ENCODE results near the gene C10orf53. TPM values are rescaled to one million over a fixed set of nuclear protein-coding genes. Genes with fewer than 3 reads are reported as not detected.

C10orf53 gene
- total and polyA plus RNA-seq, 10 of the 15 experiments (the other 5 are each of a cell fraction or from before 2014, with no cell fraction given), result not detected

GRCh38 chr10:49666685-49667084 lies 12.8 kb upstream of the C10orf53 start:
- ATAC-seq (no peak), FAIRE-seq (no peak), DNase-seq (ENCODE audit: low read depth, low spot score) (no peak)
- Histone ChIP-seq H3K4me1 (ENCODE audit: control insufficient read depth, insufficient read depth, low read length) (no peaks in the 10 kb centered on the region), H3K4me2 (ENCODE audit: control insufficient read depth, insufficient read depth) (no peak overlapping the region), H3K9ac (ENCODE audit: control insufficient read depth, insufficient read depth, low read length) (no peak overlapping the region), H4K20me1 (ENCODE audit: control insufficient read depth, insufficient read depth) (no peaks in the 10 kb centered on the region), H3K79me2 (ENCODE audit: control insufficient read depth, insufficient read depth, low read length) (no peaks in the 10 kb centered on the region), H3K36me3 (ENCODE audit: control insufficient read depth in 2 of 2, insufficient read depth in 2 of 2, low read length in 1 of 2) (no peaks in the 10 kb centered on the region), H3K27ac (ENCODE audit: control insufficient read depth, insufficient read depth) (no peak overlapping the region), H2AFZ (ENCODE audit: control insufficient read depth, low read depth, low read length) (no peak overlapping the region), H3K27me3 (replicated peaks in 1 of 2; ENCODE audit: control insufficient read depth in 2 of 2, insufficient read depth in 2 of 2, low read length in 1 of 2) (peaks cover 0 to 1% of the 10 kb centered on the region in 2 experiments; a peak in 2 of 4 replicates), H3K9me3 (replicated peaks; ENCODE audit: control insufficient read depth, insufficient read depth, low read length) (no peaks in the 10 kb centered on the region), H3K4me3 (no peak overlapping the region)
- in situ Hi-C loops (cut with MboI) (no loop called here), intact Hi-C loops (cut with micrococcal nuclease; ENCODE audit: unreplicated experiment) (no loop called here)
- ChIA-PET SMC1A (ENCODE audit: uncharacterized antibody, unreplicated experiment) (no interaction called here), RAD21 (ENCODE audit: unreplicated experiment) (no interaction called here), CTCF (no interaction called here), POLR2A (no interaction called here)
- no peak for TF ChIP-seq E2F4 (IDR thresholded peaks at IDR 0.05; ENCODE audit: low read depth, low read length)
- BruUV-seq (replicated peaks), result no TSS peak
- WGBS (ENCODE audit: insufficient coverage, insufficient replicate concordance, low lambda C conversion rate, missing lambda C conversion rate), result 15% methylated on average over 5 of the region's 5 CpGs

GRCh38 chr10:49667991-49668390 lies 11.5 kb upstream of the C10orf53 start:
- 0% methylated on average over 2 of the region's 2 CpGs for WGBS (ENCODE audit: insufficient coverage, insufficient replicate concordance, low lambda C conversion rate, missing lambda C conversion rate)
- no TSS peak for BruUV-seq (replicated peaks)
- Histone ChIP-seq H3K27ac (ENCODE audit: control insufficient read depth, insufficient read depth) (no peak overlapping the region), H4K20me1 (ENCODE audit: control insufficient read depth, insufficient read depth) (no peaks in the 10 kb centered on the region), H3K4me1 (ENCODE audit: control insufficient read depth, insufficient read depth, low read length) (no peaks in the 10 kb centered on the region), H3K36me3 (ENCODE audit: control insufficient read depth in 2 of 2, insufficient read depth in 2 of 2, low read length in 1 of 2) (no peaks in the 10 kb centered on the region), H3K9ac (ENCODE audit: control insufficient read depth, insufficient read depth, low read length) (no peak overlapping the region), H3K9me3 (replicated peaks; ENCODE audit: control insufficient read depth, insufficient read depth, low read length) (no peaks in the 10 kb centered on the region), H3K27me3 (replicated peaks in 1 of 2; ENCODE audit: control insufficient read depth in 2 of 2, insufficient read depth in 2 of 2, low read length in 1 of 2) (peaks cover 0 to 1% of the 10 kb centered on the region in 2 experiments; a peak in 2 of 4 replicates), H2AFZ (ENCODE audit: control insufficient read depth, low read depth, low read length) (no peak overlapping the region), H3K4me2 (ENCODE audit: control insufficient read depth, insufficient read depth) (no peak overlapping the region), H3K79me2 (ENCODE audit: control insufficient read depth, insufficient read depth, low read length) (no peaks in the 10 kb centered on the region), H3K4me3 (no peak overlapping the region)
- ChIA-PET SMC1A (ENCODE audit: uncharacterized antibody, unreplicated experiment) (interaction anchor here (0.7 kb wide), 1 partner anchor 18 kb away, joined by 3 read pairs; no protein-coding TSS in a partner anchor), CTCF (no interaction called here), RAD21 (ENCODE audit: unreplicated experiment) (no interaction called here), POLR2A (no interaction called here)
- TF ChIP-seq YY1 (IDR thresholded peaks at IDR 0.05; ENCODE audit: low read depth, low read length), result no peak
- no peak for TF ChIP-seq ZBTB40 (IDR thresholded peaks at IDR 0.05; ENCODE audit: borderline replicate concordance)
- no peak for TF ChIP-seq EZH2 (IDR thresholded peaks at IDR 0.05; ENCODE audit: borderline replicate concordance, control insufficient read depth, low read depth, low read length)
- no peak for TF ChIP-seq NR2C1 (IDR thresholded peaks at IDR 0.05)
- no peak for TF ChIP-seq CEBPZ (IDR thresholded peaks at IDR 0.05; ENCODE audit: low read depth, low read length)
- no peak for TF ChIP-seq CEBPB (IDR thresholded peaks at IDR 0.05; ENCODE audit: borderline replicate concordance in 1 of 2, low read depth in 2 of 2, low read length in 2 of 2)
- ATAC-seq (no peak), DNase-seq (ENCODE audit: low read depth, low spot score) (no peak), FAIRE-seq (no peak)
- intact Hi-C loops (cut with micrococcal nuclease; ENCODE audit: unreplicated experiment) (no loop called here), in situ Hi-C loops (cut with MboI) (no loop called here)

All from GM12878 (cell line).